Ishikawa (cell line): Measurements from ENCODE around the gene RNF168.

Source experiments
- CEBPB ChIP-seq: IDR thresholded peaks from 2 replicates; pipeline ENCODE4 v1.6.1; 2012
- CREB1 ChIP-seq: IDR thresholded peaks from 2 replicates; pipeline ENCODE4 v1.6.1; 2012; ENCODE audit warnings: low read depth
- EGR1 ChIP-seq: IDR thresholded peaks from 2 replicates; pipeline ENCODE4 v1.6.1; 2012
- EP300 ChIP-seq: IDR thresholded peaks from 2 replicates; pipeline ENCODE4 v1.6.1; 2012; ENCODE audit warnings: borderline replicate concordance
- FOXM1 ChIP-seq: IDR thresholded peaks from 2 replicates; pipeline ENCODE4 v1.6.1; 2012; ENCODE audit warnings: low read depth, borderline replicate concordance
- MAX ChIP-seq: IDR thresholded peaks from 2 replicates; pipeline ENCODE4 v1.6.1; 2012
- NFIC ChIP-seq: IDR thresholded peaks from 2 replicates; pipeline ENCODE4 v1.6.1; 2012
- RAD21 ChIP-seq: IDR thresholded peaks from 2 replicates; pipeline ENCODE4 v1.6.1; 2012; ENCODE audit warnings: low read depth
- TAF1 ChIP-seq: IDR thresholded peaks from 2 replicates; pipeline ENCODE4 v1.6.1; 2012; ENCODE audit warnings: low read depth, mild to moderate bottlenecking
- TCF12 ChIP-seq: IDR thresholded peaks from 2 replicates; pipeline ENCODE4 v1.6.1; 2012; ENCODE audit warnings: low read depth
- TEAD4 ChIP-seq: IDR thresholded peaks from 2 replicates; pipeline ENCODE4 v1.6.1; 2012
- USF1 ChIP-seq: IDR thresholded peaks from 2 replicates; pipeline ENCODE4 v1.6.1; 2012
- YY1 ChIP-seq: IDR thresholded peaks from 2 replicates; pipeline ENCODE4 v1.6.1; 2012; ENCODE audit warnings: low read depth
- ZBTB7A ChIP-seq: IDR thresholded peaks from 2 replicates; pipeline ENCODE4 v1.6.1; 2012; ENCODE audit warnings: low read depth
- TF ChIP-seq, protein P1 (sequence below): IDR thresholded peaks from 2 replicates; pipeline ENCODE4 v1.6.1; 2012; ENCODE audit warnings: low read depth, mild to moderate bottlenecking

RNF168 gene

GRCh38 chr3:196486263-196486662 is 17.3 kb downstream of the RNF168 start:
- TF ChIP-seq TCF12, result no peak
- TF ChIP-seq EP300, result no peak
- TF ChIP-seq NFIC, result no peak
- peak; percentile 31 for TF ChIP-seq RAD21

DNA sequence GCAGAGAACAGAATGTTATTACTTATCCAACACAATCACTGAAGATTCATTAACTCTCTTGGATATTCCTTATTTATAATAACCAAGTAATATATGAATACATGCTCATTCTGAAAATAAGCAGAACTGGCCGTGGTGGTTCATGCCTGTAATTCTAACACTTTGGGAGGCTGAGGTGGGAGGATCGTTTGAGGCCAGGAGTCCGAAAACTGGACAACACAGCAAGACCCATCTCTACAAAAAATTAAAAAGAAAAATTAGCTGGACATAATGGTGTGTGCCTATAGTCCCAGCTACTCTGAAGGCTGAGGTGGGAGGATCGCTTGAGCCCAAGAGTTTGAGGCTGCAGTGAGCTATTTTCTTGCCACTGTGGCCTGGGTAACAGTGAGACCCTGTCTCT is 25.9 kb downstream of the RNF168 start:
- TF ChIP-seq FOXM1, result no peak
- no peak for TF ChIP-seq EP300

DNA sequence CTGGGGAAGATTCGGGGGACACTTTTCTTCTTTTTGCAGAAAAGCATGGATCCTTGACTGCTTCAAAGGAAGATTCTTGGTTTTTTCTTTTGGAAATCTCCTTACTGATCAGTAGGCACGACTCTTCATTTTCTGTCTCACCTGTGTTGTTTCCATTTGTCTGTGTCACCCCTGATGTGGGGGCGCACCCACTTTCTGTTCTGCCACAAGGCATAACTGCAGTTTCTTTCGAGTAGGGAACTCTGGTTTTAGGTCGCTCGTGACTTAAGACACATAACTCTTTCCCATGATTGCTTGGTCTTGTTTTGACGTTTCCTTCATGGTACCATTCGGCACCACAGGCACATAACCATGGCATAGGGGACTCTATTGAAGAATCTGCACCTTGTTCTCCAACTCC is 31.3 kb downstream of the RNF168 start:
- TF ChIP-seq EGR1, result no peak
- no peak for TF ChIP-seq ZBTB7A
- TF ChIP-seq MAX, result no peak
- no peak for TF ChIP-seq TEAD4
- no peak for TF ChIP-seq YY1
- TF ChIP-seq FOXM1, result no peak
- no peak for TF ChIP-seq TAF1
- TF ChIP-seq TCF12, result no peak
- TF ChIP-seq EP300, result no peak
- TF ChIP-seq CREB1, result no peak

- no peak for TF ChIP-seq CREB1
- TF ChIP-seq, protein P1, sequence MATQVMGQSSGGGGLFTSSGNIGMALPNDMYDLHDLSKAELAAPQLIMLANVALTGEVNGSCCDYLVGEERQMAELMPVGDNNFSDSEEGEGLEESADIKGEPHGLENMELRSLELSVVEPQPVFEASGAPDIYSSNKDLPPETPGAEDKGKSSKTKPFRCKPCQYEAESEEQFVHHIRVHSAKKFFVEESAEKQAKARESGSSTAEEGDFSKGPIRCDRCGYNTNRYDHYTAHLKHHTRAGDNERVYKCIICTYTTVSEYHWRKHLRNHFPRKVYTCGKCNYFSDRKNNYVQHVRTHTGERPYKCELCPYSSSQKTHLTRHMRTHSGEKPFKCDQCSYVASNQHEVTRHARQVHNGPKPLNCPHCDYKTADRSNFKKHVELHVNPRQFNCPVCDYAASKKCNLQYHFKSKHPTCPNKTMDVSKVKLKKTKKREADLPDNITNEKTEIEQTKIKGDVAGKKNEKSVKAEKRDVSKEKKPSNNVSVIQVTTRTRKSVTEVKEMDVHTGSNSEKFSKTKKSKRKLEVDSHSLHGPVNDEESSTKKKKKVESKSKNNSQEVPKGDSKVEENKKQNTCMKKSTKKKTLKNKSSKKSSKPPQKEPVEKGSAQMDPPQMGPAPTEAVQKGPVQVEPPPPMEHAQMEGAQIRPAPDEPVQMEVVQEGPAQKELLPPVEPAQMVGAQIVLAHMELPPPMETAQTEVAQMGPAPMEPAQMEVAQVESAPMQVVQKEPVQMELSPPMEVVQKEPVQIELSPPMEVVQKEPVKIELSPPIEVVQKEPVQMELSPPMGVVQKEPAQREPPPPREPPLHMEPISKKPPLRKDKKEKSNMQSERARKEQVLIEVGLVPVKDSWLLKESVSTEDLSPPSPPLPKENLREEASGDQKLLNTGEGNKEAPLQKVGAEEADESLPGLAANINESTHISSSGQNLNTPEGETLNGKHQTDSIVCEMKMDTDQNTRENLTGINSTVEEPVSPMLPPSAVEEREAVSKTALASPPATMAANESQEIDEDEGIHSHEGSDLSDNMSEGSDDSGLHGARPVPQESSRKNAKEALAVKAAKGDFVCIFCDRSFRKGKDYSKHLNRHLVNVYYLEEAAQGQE, result no peak
- TF ChIP-seq ZBTB7A, result no peak
- no peak for TF ChIP-seq EP300
- no peak for TF ChIP-seq USF1
- no peak for TF ChIP-seq YY1
- TF ChIP-seq EGR1, result no peak
- TF ChIP-seq CEBPB, result no peak
- TF ChIP-seq TAF1, result no peak
- no peak for TF ChIP-seq RAD21
- TF ChIP-seq NFIC, result no peak
Measured at GRCh38 chr3:196471551-196471950, 32.0 kb downstream of the RNF168 start.

DNA sequence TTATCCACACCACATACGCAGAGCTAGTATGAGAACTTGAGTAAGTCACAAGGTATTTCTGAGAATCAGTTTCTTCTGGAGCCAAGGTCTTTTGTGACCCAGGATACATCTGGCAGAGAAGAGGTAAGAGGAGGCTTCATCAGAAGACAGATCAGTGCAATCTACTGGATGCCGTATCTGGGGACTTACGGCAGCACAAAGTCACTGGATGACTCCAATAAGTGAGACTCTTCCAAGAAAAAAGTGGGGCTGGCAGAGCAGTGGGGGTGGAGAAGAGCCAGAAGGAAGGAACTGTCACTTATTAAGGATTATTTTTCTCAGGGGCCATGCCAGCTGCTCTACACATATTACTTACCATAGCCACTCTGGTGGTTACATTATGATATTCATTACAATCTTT is 39.8 kb downstream of the RNF168 start:
- TF ChIP-seq TCF12 (no peak), EP300 (no peak), TAF1 (no peak), YY1 (no peak), TEAD4 (no peak), NFIC (no peak), CEBPB (no peak), RAD21 (no peak), FOXM1 (no peak)
- TF ChIP-seq, protein P1, result no peak

GRCh38 chr3:196463478-196463756 is 40.2 kb downstream of the RNF168 start:
- TF ChIP-seq RAD21, result no peak
- no peak for TF ChIP-seq EP300
- no peak for TF ChIP-seq USF1
- no peak for TF ChIP-seq TAF1
- TF ChIP-seq TEAD4, result no peak
- TF ChIP-seq CEBPB, result no peak
- TF ChIP-seq, protein P1, result no peak
- TF ChIP-seq EGR1, result no peak
- no peak for TF ChIP-seq ZBTB7A
- no peak for TF ChIP-seq FOXM1
- TF ChIP-seq TCF12, result no peak
- TF ChIP-seq YY1, result no peak
- no peak for TF ChIP-seq MAX
- no peak for TF ChIP-seq NFIC
- TF ChIP-seq CREB1, result no peak
